HT-29 (cell line): ENCODE data around the gene SORBS2. TPM values are rescaled to one million over a fixed set of nuclear protein-coding genes. Genes with fewer than 3 reads are reported as not detected.
A peak's percentile ranks its signal among the peaks of the same experiment; 100 is the strongest.

Experiments used
- DNase-seq: peaks from one replicate; pipeline ENCODE4 v3.0.0-alpha.2; 2015; ENCODE audit warnings: low spot score
- total RNA-seq: library from RNA; depleted of rRNA; stranded (reverse); fragments of >200 nt; shearing (Covaris generic); gene quantifications from 2 replicates; pipeline ENCODE4 v1.2.3, GENCODE V29; 2014

The SORBS2 gene
- total RNA-seq, 1 experiment from 2014 or later: 3.1 TPM

GRCh38 chr4:185805262-185805802, 6.7 kb downstream of the SORBS2 start:
- no peak for DNase-seq

GRCh38 chr4:185803022-185803421, 9.0 kb downstream of the SORBS2 start:
- no peak for DNase-seq

- DNase-seq: no peak
Observed at GRCh38 chr4:185801471-185801870, 10.5 kb downstream of the SORBS2 start.

GRCh38 chr4:185800266-185800945, 11.6 kb downstream of the SORBS2 start:
- DNase-seq: no peak

GRCh38 chr4:185799442-185799841, 12.6 kb downstream of the SORBS2 start:
- no peak for DNase-seq

GRCh38 chr4:185797596-185798338, 14.2 kb downstream of the SORBS2 start:
- DNase-seq: no peak

- no peak for DNase-seq
Observed at GRCh38 chr4:185797018-185797417, 15.0 kb downstream of the SORBS2 start.

- DNase-seq: no peak
Observed at GRCh38 chr4:185796176-185796575, 15.8 kb downstream of the SORBS2 start.

- no peak for DNase-seq
Observed at GRCh38 chr4:185794637-185795036, 17.4 kb downstream of the SORBS2 start.

GRCh38 chr4:185793716-185794115, 18.3 kb downstream of the SORBS2 start:
- no peak for DNase-seq

- DNase-seq: no peak
Observed at GRCh38 chr4:185793116-185793485, 18.9 kb downstream of the SORBS2 start.

GRCh38 chr4:185792384-185793115, 19.4 kb downstream of the SORBS2 start:
- DNase-seq: no peak

- DNase-seq: no peak
Observed at GRCh38 chr4:185787926-185788679, 23.9 kb downstream of the SORBS2 start.

GRCh38 chr4:185786422-185786821, 25.6 kb downstream of the SORBS2 start:
- no peak for DNase-seq

GRCh38 chr4:185783574-185783973, 28.4 kb downstream of the SORBS2 start:
- DNase-seq: no peak

GRCh38 chr4:185782523-185782922, 29.5 kb downstream of the SORBS2 start:
- DNase-seq: peak; percentile 36

GRCh38 chr4:185781555-185782215, 30.3 kb downstream of the SORBS2 start:
- no peak for DNase-seq

GRCh38 chr4:185780472-185780871, 31.5 kb downstream of the SORBS2 start:
- no peak for DNase-seq

- no peak for DNase-seq
Observed at GRCh38 chr4:185779517-185779916, 32.5 kb downstream of the SORBS2 start.

- DNase-seq: no peak
Observed at GRCh38 chr4:185778307-185778706, 33.7 kb downstream of the SORBS2 start.
